IPS DF 6.9 (cell line): Measurements from ENCODE around the gene ABHD5.

Experiments
- DNase-seq: peaks from one replicate; pipeline ENCODE4 v3.0.0-alpha.2; 2013; ENCODE audit warnings: low read depth, low spot score
- H3K27ac ChIP-seq: one replicate; pipeline ENCODE4 v1.5.1; 2013; ENCODE audit warnings: low read length, control low read depth
- H3K27me3 ChIP-seq: 2 replicates; pipeline ENCODE4 v1.6.1; 2013; ENCODE audit warnings: mild to moderate bottlenecking, low read length; ENCODE audit not compliant: control insufficient read depth, insufficient read depth
- H3K36me3 ChIP-seq: 2 replicates; pipeline ENCODE4 v1.6.1; 2013; ENCODE audit warnings: low read length; ENCODE audit not compliant: control insufficient read depth, insufficient read depth
- H3K4me1 ChIP-seq: 2 replicates; pipeline ENCODE4 v1.6.1; 2013; ENCODE audit warnings: low read length; ENCODE audit not compliant: control insufficient read depth, insufficient read depth
- H3K4me3 ChIP-seq: 2 replicates; pipeline ENCODE4 v1.5.1; 2013; ENCODE audit warnings: mild to moderate bottlenecking, low read length
- H3K9me3 ChIP-seq: 2 replicates; pipeline ENCODE4 v1.6.1; 2013; ENCODE audit warnings: low read length, inconsistent platforms; ENCODE audit not compliant: control insufficient read depth, insufficient read depth
- WGBS: extraction: QIAGEN DNeasy Blood & Tissue Kit; methylation state at CpG from one replicate; pipeline ENCODE4 v1.1.7; 2013; ENCODE audit warnings: mixed read lengths, missing lambda C conversion rate; ENCODE audit not compliant: insufficient read length, insufficient coverage; 5-methylcytosine and 5-hydroxymethylcytosine counted together

ABHD5 gene

DNA sequence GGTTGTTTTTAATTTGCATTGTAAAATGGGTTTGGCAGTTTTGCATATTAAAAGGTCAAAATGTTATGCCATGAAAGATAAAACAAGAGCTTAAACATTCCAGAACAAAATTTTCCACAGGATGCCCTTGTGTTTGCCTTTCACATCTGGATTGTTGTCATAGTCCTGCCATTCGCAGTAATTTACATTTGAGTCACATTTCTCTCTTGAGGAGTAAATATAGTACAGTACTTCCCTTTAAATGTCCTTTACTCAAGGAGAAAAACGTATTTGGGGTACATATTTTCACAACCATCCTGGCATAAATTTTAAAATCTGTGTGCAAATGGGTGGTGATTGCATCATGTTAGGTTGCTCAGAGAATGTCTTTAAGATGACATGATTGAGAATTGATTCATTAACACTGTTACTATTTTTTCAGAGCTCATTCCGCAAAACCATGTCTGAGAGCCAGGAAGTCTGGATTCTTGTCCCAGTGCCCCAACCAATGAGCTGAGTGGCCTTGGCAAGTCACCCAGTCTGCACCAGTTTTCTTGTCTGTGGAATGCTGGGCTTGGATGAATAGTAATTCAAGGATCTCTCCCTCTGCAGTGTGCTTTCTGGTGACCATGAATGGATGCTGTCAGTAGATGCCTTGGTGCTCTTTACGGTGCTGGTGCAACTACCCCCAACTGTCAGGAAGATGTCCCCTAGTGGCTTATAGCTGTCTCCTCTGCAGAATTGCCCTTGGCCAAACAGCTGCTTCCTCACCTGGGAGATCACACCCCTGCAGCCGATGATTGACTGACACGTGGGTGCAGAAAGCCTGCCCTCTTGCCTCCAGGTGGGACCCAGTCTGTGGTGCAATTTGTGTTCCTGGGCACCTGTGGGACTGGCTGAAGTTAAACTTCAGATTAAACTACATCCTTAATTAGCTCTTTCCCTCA lies 43.0 kb downstream of the ABHD5 start:
- no peak overlapping the region for H3K27ac ChIP-seq
- WGBS: no CpG with 5 or more reads among the region's 6 CpGs
- no peak for DNase-seq

DNA sequence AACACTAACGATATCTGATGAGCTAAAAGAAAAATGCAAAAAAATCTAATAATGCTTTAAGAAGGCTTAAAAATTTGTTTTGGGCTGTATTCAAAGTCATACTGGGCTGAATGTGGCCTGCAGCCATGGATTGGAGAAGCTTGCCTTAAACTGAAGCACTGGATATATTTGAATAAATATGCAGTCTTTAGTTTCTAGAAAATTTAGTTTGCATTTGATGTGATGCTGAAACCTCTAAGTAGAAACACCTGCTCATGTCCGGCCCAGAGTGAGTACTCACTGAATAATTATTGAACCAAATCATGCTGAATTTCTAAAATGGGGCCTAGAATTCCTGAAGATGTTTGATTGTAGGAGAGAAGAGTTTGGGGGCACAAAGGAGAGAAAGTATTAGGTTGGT lies 43.9 kb downstream of the ABHD5 start:
- Histone ChIP-seq H3K27me3 (no peaks in the 10 kb centered on the region), H3K9me3 (no peaks in the 10 kb centered on the region), H3K36me3 (no peaks in the 10 kb centered on the region), H3K4me3 (no peak overlapping the region), H3K27ac (no peak overlapping the region), H3K4me1 (peaks cover 7% of the 10 kb centered on the region)
- no CpG with 5 or more reads among the region's 2 CpGs for WGBS
- DNase-seq: no peak

More for the DNA sequence above, 43.0 kb downstream of the ABHD5 start:
- no peaks in the 10 kb centered on the region for H3K9me3 ChIP-seq
- H3K4me3 ChIP-seq: no peak overlapping the region
- no peaks in the 10 kb centered on the region for H3K27me3 ChIP-seq
- H3K36me3 ChIP-seq: no peaks in the 10 kb centered on the region
- peaks cover 7% of the 10 kb centered on the region for H3K4me1 ChIP-seq

DNA sequence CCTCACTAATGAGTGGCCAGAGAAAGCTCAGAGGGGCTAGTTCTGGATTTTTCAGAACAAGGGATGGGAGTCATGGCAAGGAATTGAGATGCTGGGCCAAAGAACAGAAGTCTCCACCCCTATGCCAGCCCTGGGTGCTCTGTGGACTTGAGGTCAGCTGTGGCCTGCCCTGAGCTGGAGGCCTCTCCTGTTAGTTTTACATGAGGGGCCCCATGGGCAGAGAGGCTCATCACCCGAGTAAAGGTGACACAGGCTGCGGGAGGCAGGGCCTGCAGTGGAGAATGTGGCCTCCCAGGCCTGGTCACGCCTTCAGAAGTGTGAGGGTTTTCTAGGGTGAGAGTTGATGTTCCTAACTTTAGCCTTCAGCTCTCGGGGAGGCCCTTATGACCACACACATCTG lies 44.9 kb downstream of the ABHD5 start:
- H3K27me3 ChIP-seq: no peaks in the 10 kb centered on the region
- DNase-seq: no peak
- no peaks in the 10 kb centered on the region for H3K9me3 ChIP-seq
- H3K27ac ChIP-seq: no peak overlapping the region
- peaks cover 7% of the 10 kb centered on the region for H3K4me1 ChIP-seq
- no peak overlapping the region for H3K4me3 ChIP-seq
- WGBS: no CpG with 5 or more reads among the region's 4 CpGs
- H3K36me3 ChIP-seq: no peaks in the 10 kb centered on the region

DNA sequence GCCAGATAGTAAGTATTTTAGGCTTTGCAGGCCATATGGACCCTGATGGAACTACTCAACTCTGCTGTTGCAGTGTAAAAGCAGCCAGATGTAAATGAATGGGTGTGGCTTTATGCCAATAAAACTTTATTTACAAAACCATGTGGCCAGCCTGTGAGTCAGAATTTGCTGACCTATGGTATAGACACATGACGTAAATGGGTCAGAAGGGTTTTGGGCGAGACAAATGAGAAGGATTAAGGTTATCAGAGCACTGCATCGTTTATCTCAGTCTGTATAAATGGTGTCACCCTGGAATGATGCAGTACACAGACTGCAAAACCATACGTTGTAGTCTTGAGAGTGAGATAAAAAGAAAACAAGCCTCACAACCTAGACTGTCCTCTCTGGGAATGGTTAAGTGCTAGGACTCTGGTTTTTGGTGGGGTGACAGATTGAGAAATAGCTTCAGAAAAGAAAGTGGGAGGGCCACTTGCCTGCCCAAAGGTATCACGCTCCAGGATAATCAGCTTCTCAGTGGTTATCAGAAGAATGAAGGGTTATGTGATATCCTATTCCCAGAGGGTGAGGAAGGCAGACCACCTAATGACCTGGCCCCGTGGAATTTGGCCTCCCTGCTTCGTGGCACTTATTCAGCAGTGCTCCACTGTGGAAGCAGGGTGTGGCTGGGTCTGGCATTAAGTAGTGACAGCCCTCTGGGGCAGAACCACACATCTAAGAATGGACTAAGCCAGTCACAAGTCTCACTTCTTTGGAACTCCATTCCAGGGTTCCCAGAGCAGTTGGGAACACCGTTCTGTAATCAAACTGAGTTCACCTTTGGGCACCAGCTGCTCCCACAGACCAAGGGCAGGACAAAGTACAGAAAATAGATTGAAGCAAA lies 46.1 kb downstream of the ABHD5 start:
- Histone ChIP-seq H3K4me1 (peaks cover 7% of the 10 kb centered on the region), H3K27ac (no peak overlapping the region)
- no CpG with 5 or more reads among the region's 8 CpGs for WGBS

DNA sequence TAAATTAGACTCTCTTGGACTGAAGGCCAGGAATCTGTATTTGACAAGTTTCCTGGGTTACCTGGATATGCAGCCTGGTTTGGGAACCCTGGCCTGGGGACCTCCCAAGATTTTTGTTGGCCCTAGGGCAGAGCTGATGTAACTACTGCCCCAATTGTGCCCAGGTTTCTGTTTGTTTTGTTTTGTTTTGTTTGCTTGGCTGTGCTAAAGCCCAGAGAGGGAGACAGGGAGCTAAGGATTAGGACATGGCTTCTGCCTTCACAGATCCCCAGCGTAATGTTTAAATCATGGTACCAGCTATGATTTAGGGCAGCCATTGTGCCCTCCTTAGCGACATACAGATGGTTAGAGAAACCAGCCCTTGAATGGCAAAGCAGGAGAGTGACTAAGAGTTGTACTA lies 47.6 kb downstream of the ABHD5 start:
- no peaks in the 10 kb centered on the region for H3K36me3 ChIP-seq
- no peak overlapping the region for H3K4me3 ChIP-seq
- H3K9me3 ChIP-seq: no peaks in the 10 kb centered on the region
- peaks cover 4% of the 10 kb centered on the region; the same call in 1 of the 2 replicates for H3K4me1 ChIP-seq
- no peak overlapping the region for H3K27ac ChIP-seq
- H3K27me3 ChIP-seq: no peaks in the 10 kb centered on the region
- WGBS: no CpG with 5 or more reads among the region's 2 CpGs
- DNase-seq: no peak

More for the DNA sequence above, 46.1 kb downstream of the ABHD5 start:
- DNase-seq: no peak
- H3K9me3 ChIP-seq: no peaks in the 10 kb centered on the region
- no peak overlapping the region for H3K4me3 ChIP-seq
- no peaks in the 10 kb centered on the region for H3K36me3 ChIP-seq
- no peaks in the 10 kb centered on the region for H3K27me3 ChIP-seq

DNA sequence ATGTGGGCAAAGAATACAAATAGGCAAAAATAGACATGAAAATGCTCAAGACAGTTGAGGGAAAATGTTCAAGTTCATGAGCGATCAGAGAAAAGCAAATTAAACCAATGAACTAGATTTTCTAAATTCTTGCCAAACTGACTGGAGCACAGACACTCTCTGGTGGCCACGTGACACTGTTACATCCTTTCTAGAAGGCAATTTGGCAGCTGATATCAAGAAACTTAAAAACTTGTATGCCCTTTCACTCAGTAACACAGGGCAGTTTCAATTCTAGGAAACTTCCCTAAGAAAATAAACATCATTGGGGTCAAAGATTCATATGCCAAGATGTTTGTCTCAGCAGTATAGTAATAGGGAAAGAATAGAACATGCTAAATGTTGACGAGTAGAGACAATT lies 52.2 kb downstream of the ABHD5 start:
- DNase-seq: no peak
- Histone ChIP-seq H3K4me1 (no peaks in the 10 kb centered on the region), H3K4me3 (no peak overlapping the region), H3K36me3 (no peaks in the 10 kb centered on the region), H3K27me3 (no peaks in the 10 kb centered on the region), H3K27ac (no peak overlapping the region), H3K9me3 (no peaks in the 10 kb centered on the region)
- no CpG with 5 or more reads among the region's 3 CpGs for whole genome bisulfite sequencing

DNA sequence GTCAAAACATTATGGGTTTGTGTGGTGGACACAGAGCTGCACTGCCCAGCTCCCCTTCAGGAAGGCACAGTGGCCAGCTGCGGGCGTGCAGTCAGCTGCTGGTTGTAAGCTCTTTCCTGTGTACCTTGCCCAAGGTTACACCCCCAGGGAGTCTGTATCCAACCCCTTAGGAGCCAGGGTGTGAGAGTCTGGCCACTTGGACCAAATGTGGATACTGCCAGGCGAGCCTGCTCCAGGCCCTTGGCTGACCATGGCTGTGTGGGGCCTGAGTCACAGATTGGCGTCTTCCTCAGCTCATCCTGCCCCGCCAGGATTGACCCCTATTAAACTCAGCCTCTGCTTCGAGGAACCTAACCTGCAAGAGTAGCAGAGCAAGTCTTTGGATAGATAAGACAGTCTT lies 56.9 kb downstream of the ABHD5 start:
- no peak overlapping the region for H3K4me3 ChIP-seq
- H3K27ac ChIP-seq: no peak overlapping the region
- H3K4me1 ChIP-seq: no peaks in the 10 kb centered on the region
- no peaks in the 10 kb centered on the region for H3K9me3 ChIP-seq
- no peak for DNase-seq
- H3K27me3 ChIP-seq: no peaks in the 10 kb centered on the region
- no peaks in the 10 kb centered on the region for H3K36me3 ChIP-seq
- no CpG with 5 or more reads among the region's 6 CpGs for WGBS

DNA sequence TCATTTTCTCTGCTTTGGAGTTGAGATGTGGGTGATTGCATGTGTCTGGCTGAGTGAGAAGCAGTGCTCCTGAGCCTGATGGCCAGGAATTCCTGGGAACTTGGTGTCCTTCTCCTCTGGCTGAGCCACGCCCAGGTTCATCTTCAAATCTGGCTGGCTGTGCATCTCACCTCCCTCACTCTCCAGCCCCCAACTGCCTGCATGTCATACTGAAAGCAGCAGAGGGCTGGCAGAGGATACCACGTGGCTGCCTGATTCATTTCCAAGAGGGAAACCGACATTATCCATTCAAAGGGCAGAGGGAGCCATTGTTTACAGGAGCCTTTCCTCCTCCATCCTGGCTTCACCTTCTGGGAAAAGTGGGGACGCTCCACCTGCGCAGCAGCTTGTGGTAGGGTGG lies 57.4 kb downstream of the ABHD5 start:
- no peaks in the 10 kb centered on the region for H3K27me3 ChIP-seq
- no peak overlapping the region for H3K27ac ChIP-seq
- WGBS: no CpG with 5 or more reads among the region's 5 CpGs

DNA sequence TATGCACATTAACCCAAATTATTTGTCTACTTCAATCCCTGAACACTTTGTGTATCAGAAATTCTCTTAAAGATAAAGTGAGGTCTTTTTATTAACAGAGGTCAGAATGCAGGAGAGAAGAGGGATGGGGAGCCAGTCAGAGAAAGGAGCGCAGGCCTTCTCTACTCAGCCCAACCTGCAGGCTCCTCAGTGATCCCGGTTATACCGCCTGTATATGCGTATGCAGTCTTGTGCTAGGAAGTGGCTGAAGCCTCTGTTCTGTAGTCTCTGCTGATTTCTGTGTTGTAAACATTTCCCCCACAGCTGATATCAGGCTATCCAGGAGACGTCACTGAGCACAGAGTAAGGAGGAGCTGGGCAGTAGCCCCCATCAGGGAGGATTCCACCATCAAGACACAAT lies 57.9 kb downstream of the ABHD5 start:
- H3K9me3 ChIP-seq: no peaks in the 10 kb centered on the region
- H3K4me3 ChIP-seq: no peak overlapping the region
- H3K27ac ChIP-seq: no peak overlapping the region
- H3K27me3 ChIP-seq: no peaks in the 10 kb centered on the region
- no peaks in the 10 kb centered on the region for H3K4me1 ChIP-seq
- no peaks in the 10 kb centered on the region for H3K36me3 ChIP-seq
- no peak for DNase-seq
- WGBS: no CpG with 5 or more reads among the region's 5 CpGs

More for the DNA sequence above, 57.4 kb downstream of the ABHD5 start:
- Histone ChIP-seq H3K9me3 (no peaks in the 10 kb centered on the region), H3K36me3 (no peaks in the 10 kb centered on the region), H3K4me1 (no peaks in the 10 kb centered on the region), H3K4me3 (no peak overlapping the region)
- no peak for DNase-seq

DNA sequence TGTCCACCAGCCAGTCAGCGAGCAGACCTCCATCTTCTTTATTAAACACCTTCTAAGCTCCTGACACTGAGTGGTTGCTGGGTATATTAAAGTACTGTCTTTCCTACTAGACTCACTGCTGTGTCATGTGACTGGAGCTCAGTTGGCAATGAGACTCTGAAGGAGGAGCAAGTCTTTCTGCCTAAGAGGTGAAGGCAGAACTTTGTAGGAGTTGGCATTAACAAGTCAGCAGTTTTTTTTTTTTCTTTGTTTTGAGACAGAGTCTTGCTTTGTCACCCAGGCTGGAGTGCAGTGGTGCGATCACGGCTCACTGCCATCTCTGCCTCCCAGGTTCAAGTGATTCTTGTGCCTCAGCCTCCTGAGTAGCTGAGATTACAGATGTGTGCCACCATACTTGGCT lies 62.2 kb downstream of the ABHD5 start:
- no peak for DNase-seq
- no peak overlapping the region for H3K4me3 ChIP-seq
- no peak overlapping the region for H3K27ac ChIP-seq
- no CpG with 5 or more reads among the region's 3 CpGs for WGBS
- no peaks in the 10 kb centered on the region for H3K4me1 ChIP-seq
- no peaks in the 10 kb centered on the region for H3K36me3 ChIP-seq
- no peaks in the 10 kb centered on the region for H3K9me3 ChIP-seq
- H3K27me3 ChIP-seq: no peaks in the 10 kb centered on the region
